ENCODE results near the gene GIMAP4. TPM values are rescaled to one million over a fixed set of nuclear protein-coding genes. Genes with fewer than 3 reads are reported as not detected.
A peak's percentile ranks its signal among the peaks of the same experiment; 100 is the strongest.

GIMAP4 gene
- total and polyA plus RNA-seq, 2 donors (not counting 1 experiment from before 2014, with no cell fraction given), result 0.27 to 0.66 TPM

GRCh38 chr7:150567871-150568301 lies 696 bp downstream of the GIMAP4 start:
- no peaks in the 10 kb centered on the region for H4K20me1 ChIP-seq (ENCODE audit: control insufficient read depth, insufficient read depth, low read length, poor library complexity, severe bottlenecking)
- ATAC-seq (ENCODE audit: low read depth) (no peak), DNase-seq (no peak)
- no peak overlapping the region for H3K27ac ChIP-seq (ENCODE audit: low read length in 2 of 2)
- H2AFZ ChIP-seq (ENCODE audit: insufficient read depth, low read depth, low read length, poor library complexity, severe bottlenecking), result no peak overlapping the region
- H3K79me2 ChIP-seq (ENCODE audit: control insufficient read depth, insufficient read depth, low read length), result no peaks in the 10 kb centered on the region
- 63% methylated on average over 3 of the region's 3 CpGs for WGBS (ENCODE audit: insufficient coverage)
- H3K9me3 ChIP-seq (ENCODE audit: control extremely low read depth in 1 of 3, control insufficient read depth in 2 of 3, insufficient read depth in 1 of 3, low read length in 2 of 3), result no peaks in the 10 kb centered on the region
- peak overlapping the region in 1 of 5 experiments; percentile 77 for H3K4me3 ChIP-seq (ENCODE audit: control extremely low read depth in 1 of 5, extremely low read depth in 1 of 5, insufficient read depth in 1 of 5, low read depth in 2 of 5, low read length in 4 of 5)
- peaks cover 0 to 4% (median 0%) of the 10 kb centered on the region in 4 experiments for H3K27me3 ChIP-seq (replicated peaks in 1 of 4; ENCODE audit: control extremely low read depth in 1 of 4, control insufficient read depth in 3 of 4, insufficient read depth in 4 of 4, low read length in 3 of 4)
- intact Hi-C loops (cut with micrococcal nuclease), result no loop called here
- no peak overlapping the region for H3K9ac ChIP-seq (ENCODE audit: low read length)
- no peaks in the 10 kb centered on the region for H3K4me1 Mint-ChIP-seq
- TF ChIP-seq CTCF (IDR thresholded peaks at IDR 0.05) (no peak), EZH2 (IDR thresholded peaks at IDR 0.05; ENCODE audit: borderline replicate concordance, insufficient read depth, low read depth, low read length, poor library complexity, severe bottlenecking) (no peak)
- peaks cover 12% of the 10 kb centered on the region for H3K27me3 Mint-ChIP-seq
- no peaks in the 10 kb centered on the region for H3K9me3 Mint-ChIP-seq (ENCODE audit: insufficient read depth)
- H3K4me2 ChIP-seq (replicated peaks; ENCODE audit: low read depth, low read length, poor library complexity, severe bottlenecking), result no peak overlapping the region
- H3K4me1 ChIP-seq (ENCODE audit: control insufficient read depth in 2 of 2, insufficient read depth in 2 of 2, low read length in 2 of 2), result no peaks in the 10 kb centered on the region
- H3K27ac Mint-ChIP-seq, result no peak overlapping the region
- H3K36me3 ChIP-seq (replicated peaks in 1 of 2; ENCODE audit: control extremely low read depth in 1 of 2, control insufficient read depth in 1 of 2, extremely low read depth in 1 of 2, insufficient read depth in 2 of 2, low read length in 1 of 2), result no peaks in the 10 kb centered on the region
- no peak overlapping the region for H3K4me3 Mint-ChIP-seq
- POLR2A ChIA-PET, result no interaction called here
- CTCF ChIA-PET, result no interaction called here

GRCh38 chr7:150568714-150569113 lies 1.5 kb downstream of the GIMAP4 start:
- Mint-ChIP-seq H3K27ac (no peak overlapping the region), H3K9me3 (ENCODE audit: insufficient read depth) (no peaks in the 10 kb centered on the region), H3K4me3 (no peak overlapping the region), H3K4me1 (no peaks in the 10 kb centered on the region), H3K27me3 (peaks cover 7% of the 10 kb centered on the region)
- ATAC-seq (ENCODE audit: low read depth), result no peak
- Histone ChIP-seq H3K9ac (ENCODE audit: low read length) (no peak overlapping the region), H4K20me1 (ENCODE audit: control insufficient read depth, insufficient read depth, low read length, poor library complexity, severe bottlenecking) (no peaks in the 10 kb centered on the region), H2AFZ (ENCODE audit: insufficient read depth, low read depth, low read length, poor library complexity, severe bottlenecking) (no peak overlapping the region), H3K4me2 (replicated peaks; ENCODE audit: low read depth, low read length, poor library complexity, severe bottlenecking) (no peak overlapping the region), H3K36me3 (replicated peaks in 1 of 2; ENCODE audit: control extremely low read depth in 1 of 2, control insufficient read depth in 1 of 2, extremely low read depth in 1 of 2, insufficient read depth in 2 of 2, low read length in 1 of 2) (no peaks in the 10 kb centered on the region), H3K9me3 (ENCODE audit: control extremely low read depth in 1 of 3, control insufficient read depth in 2 of 3, insufficient read depth in 1 of 3, low read length in 2 of 3) (no peaks in the 10 kb centered on the region), H3K4me1 (ENCODE audit: control insufficient read depth in 2 of 2, insufficient read depth in 2 of 2, low read length in 2 of 2) (no peaks in the 10 kb centered on the region), H3K79me2 (ENCODE audit: control insufficient read depth, insufficient read depth, low read length) (no peaks in the 10 kb centered on the region), H3K27me3 (replicated peaks in 1 of 4; ENCODE audit: control extremely low read depth in 1 of 4, control insufficient read depth in 3 of 4, insufficient read depth in 4 of 4, low read length in 3 of 4) (peaks cover 0 to 4% (median 0%) of the 10 kb centered on the region in 4 experiments), H3K27ac (ENCODE audit: low read length in 2 of 2) (no peak overlapping the region), H3K4me3 (ENCODE audit: control extremely low read depth in 1 of 5, extremely low read depth in 1 of 5, insufficient read depth in 1 of 5, low read depth in 2 of 5, low read length in 4 of 5) (peak overlapping the region in 1 of 5 experiments; percentile 77)
- DNase-seq, result no peak
- CTCF ChIA-PET, result no interaction called here
- 100% methylated on average over 2 of the region's 2 CpGs for WGBS (ENCODE audit: insufficient coverage)
- TF ChIP-seq EZH2 (IDR thresholded peaks at IDR 0.05; ENCODE audit: borderline replicate concordance, insufficient read depth, low read depth, low read length, poor library complexity, severe bottlenecking), result no peak
- TF ChIP-seq CTCF (IDR thresholded peaks at IDR 0.05), result no peak
- POLR2A ChIA-PET, result no interaction called here
- intact Hi-C loops (cut with micrococcal nuclease), result no loop called here
